HG03565 (cell line): ENCODE measurements around the gene BTN1A1.

Experiments
- ATAC-seq: cut with Tn5 transposase; IDR thresholded peaks from one replicate; pipeline ENCODE4 v1.9.1; 2021; ENCODE audit warnings: mild to moderate bottlenecking, moderate library complexity; ENCODE audit not compliant: unreplicated experiment

BTN1A1 gene

GRCh38 chr6:26475823-26476729, 24.0 kb upstream of the BTN1A1 start:
- no peak for ATAC-seq

GRCh38 chr6:26476896-26477295, 23.2 kb upstream of the BTN1A1 start:
- ATAC-seq = no peak

- ATAC-seq = no peak
These were observed 22.7 kb upstream of the BTN1A1 start for GRCh38 chr6:26477426-26477825.

GRCh38 chr6:26478100-26478984, 21.8 kb upstream of the BTN1A1 start:
- ATAC-seq = no peak

- ATAC-seq = no peak
These were observed 21.2 kb upstream of the BTN1A1 start for GRCh38 chr6:26478985-26479278.

GRCh38 chr6:26482338-26482737, 17.8 kb upstream of the BTN1A1 start:
- no peak for ATAC-seq

- no peak for ATAC-seq
These were observed 16.4 kb upstream of the BTN1A1 start for GRCh38 chr6:26483727-26484126.

GRCh38 chr6:26484161-26484560, 15.9 kb upstream of the BTN1A1 start:
- no peak for ATAC-seq

GRCh38 chr6:26485112-26485780, 14.9 kb upstream of the BTN1A1 start:
- ATAC-seq = no peak

- ATAC-seq = no peak
These were observed 13.7 kb upstream of the BTN1A1 start for GRCh38 chr6:26486358-26486757.

- ATAC-seq = no peak
These were observed 12.6 kb upstream of the BTN1A1 start for GRCh38 chr6:26487466-26487865.

GRCh38 chr6:26489996-26490964, 9.8 kb upstream of the BTN1A1 start:
- no peak for ATAC-seq

GRCh38 chr6:26491604-26492003, 8.5 kb upstream of the BTN1A1 start:
- no peak for ATAC-seq

GRCh38 chr6:26493258-26493657, 6.8 kb upstream of the BTN1A1 start:
- ATAC-seq = no peak

- ATAC-seq = no peak
These were observed 6.0 kb upstream of the BTN1A1 start for GRCh38 chr6:26494117-26494516.

- no peak for ATAC-seq
These were observed 4.8 kb upstream of the BTN1A1 start for GRCh38 chr6:26495281-26495680.

- ATAC-seq = no peak
These were observed 2.5 kb upstream of the BTN1A1 start for GRCh38 chr6:26497610-26498009.

- ATAC-seq = no peak
These were observed 1.4 kb downstream of the BTN1A1 start for GRCh38 chr6:26501482-26501986.

GRCh38 chr6:26502165-26502564, 2.1 kb downstream of the BTN1A1 start:
- peak; percentile 54 for ATAC-seq

- no peak for ATAC-seq
These were observed 2.5 kb downstream of the BTN1A1 start for GRCh38 chr6:26502626-26503025.
